Uterus (tissue), 2 donors: ENCODE results near the gene HSPA13.

ENCODE experiments used
- POLR2A ChIP-seq, 2 donors: fragments of 450-650 bp; IDR thresholded peaks; one replicate each; pipeline ENCODE4 v1.6.1; 2016; ENCODE audit warnings: antibody characterized with exemption in 2 of 2, mild to moderate bottlenecking in 1 of 2, moderate library complexity in 1 of 2
- TF ChIP-seq, protein P1 (sequence below), 4 experiments: fragments of 200-600 bp in 2 of 4; fragments of 450-650 bp in 2 of 4; sonication (generic) in 2 of 4; IDR thresholded peaks; one replicate each; pipeline ENCODE4 v1.5.1; 2016 to 2019; ENCODE audit warnings: antibody characterized with exemption in 4 of 4, mild to moderate bottlenecking in 2 of 4, moderate library complexity in 1 of 4

DNA sequence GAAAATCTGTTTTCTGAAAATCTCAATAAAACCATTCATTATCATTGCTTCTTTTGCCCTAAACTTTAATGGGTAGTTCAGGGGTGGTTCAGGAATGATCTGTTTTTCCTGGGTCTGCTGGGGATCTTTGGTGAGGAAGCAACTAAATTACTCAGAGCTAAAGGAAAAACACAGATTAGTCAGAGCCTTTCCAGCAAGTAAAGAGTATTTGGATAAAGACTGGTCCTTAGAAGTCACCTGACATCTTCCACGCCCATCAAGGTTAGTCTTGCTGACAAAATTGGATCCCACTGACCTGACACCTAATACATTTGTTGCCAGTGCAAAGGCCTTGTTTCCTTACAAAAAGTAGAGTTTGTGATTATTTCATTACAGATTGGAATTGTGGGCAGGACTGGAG is 24.2 kb downstream of the HSPA13 start:
- TF ChIP-seq, protein P1, sequence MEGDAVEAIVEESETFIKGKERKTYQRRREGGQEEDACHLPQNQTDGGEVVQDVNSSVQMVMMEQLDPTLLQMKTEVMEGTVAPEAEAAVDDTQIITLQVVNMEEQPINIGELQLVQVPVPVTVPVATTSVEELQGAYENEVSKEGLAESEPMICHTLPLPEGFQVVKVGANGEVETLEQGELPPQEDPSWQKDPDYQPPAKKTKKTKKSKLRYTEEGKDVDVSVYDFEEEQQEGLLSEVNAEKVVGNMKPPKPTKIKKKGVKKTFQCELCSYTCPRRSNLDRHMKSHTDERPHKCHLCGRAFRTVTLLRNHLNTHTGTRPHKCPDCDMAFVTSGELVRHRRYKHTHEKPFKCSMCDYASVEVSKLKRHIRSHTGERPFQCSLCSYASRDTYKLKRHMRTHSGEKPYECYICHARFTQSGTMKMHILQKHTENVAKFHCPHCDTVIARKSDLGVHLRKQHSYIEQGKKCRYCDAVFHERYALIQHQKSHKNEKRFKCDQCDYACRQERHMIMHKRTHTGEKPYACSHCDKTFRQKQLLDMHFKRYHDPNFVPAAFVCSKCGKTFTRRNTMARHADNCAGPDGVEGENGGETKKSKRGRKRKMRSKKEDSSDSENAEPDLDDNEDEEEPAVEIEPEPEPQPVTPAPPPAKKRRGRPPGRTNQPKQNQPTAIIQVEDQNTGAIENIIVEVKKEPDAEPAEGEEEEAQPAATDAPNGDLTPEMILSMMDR (IDR thresholded peaks at IDR 0.05): no peak
- TF ChIP-seq POLR2A (IDR thresholded peaks at IDR 0.05): no peak
